Measurements from ENCODE around the gene PTX3.

PTX3 gene

DNA sequence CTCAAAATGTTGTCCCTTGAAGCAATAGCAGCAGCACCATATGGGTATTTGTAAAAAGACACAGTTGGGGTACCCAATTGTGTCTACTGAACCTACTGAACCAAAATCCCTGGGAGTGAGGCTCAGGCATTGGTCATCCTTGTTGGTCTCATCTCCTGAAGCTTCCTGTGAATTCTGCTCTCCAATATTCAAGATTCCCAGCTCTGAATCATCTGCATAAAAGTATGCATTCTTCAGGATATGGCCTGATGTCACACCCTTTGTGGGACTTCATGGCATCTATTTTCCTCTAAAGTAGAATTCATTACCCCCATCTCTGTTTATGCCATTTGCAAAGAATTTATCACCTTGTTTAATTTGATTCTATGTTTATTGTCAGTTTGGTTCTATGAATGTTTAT, 13.3 kb upstream of the PTX3 start:
- DNase-seq (ENCODE audit: extremely low read depth, insufficient read length) = no peak
- TF ChIP-seq, protein P1, sequence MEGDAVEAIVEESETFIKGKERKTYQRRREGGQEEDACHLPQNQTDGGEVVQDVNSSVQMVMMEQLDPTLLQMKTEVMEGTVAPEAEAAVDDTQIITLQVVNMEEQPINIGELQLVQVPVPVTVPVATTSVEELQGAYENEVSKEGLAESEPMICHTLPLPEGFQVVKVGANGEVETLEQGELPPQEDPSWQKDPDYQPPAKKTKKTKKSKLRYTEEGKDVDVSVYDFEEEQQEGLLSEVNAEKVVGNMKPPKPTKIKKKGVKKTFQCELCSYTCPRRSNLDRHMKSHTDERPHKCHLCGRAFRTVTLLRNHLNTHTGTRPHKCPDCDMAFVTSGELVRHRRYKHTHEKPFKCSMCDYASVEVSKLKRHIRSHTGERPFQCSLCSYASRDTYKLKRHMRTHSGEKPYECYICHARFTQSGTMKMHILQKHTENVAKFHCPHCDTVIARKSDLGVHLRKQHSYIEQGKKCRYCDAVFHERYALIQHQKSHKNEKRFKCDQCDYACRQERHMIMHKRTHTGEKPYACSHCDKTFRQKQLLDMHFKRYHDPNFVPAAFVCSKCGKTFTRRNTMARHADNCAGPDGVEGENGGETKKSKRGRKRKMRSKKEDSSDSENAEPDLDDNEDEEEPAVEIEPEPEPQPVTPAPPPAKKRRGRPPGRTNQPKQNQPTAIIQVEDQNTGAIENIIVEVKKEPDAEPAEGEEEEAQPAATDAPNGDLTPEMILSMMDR (IDR thresholded peaks at IDR 0.05; ENCODE audit: insufficient read depth, low read length, poor library complexity, severe bottlenecking) = no peak
- Histone ChIP-seq H3K36me3 (ENCODE audit: control insufficient read depth, insufficient read depth, low read length) (no peaks in the 10 kb centered on the region), H3K4me3 (replicated peaks; ENCODE audit: low read depth, low read length) (no peak overlapping the region), H3K27me3 (replicated peaks; ENCODE audit: control insufficient read depth, insufficient read depth, low read length) (no peaks in the 10 kb centered on the region)

DNA sequence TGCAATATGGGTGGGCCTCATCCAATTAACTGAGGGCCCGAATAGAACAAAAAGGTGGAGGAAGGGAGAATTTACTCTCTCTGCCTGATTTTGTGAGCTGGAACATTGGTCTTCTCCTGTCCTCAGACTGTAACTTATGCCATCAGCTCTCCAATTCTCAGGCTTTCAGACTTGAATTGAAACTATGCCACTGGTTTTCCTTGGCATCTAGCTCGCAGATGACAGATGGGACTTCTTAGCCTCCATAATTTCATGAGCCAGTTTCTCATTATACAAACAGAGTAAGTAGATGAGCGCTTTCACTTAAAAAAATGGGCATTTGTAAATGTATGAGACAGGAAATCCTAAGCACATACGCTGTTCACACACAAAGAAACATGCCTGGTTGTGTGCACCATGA, 8.7 kb upstream of the PTX3 start:
- Histone ChIP-seq H3K36me3 (ENCODE audit: control insufficient read depth, insufficient read depth, low read length) (no peaks in the 10 kb centered on the region), H3K4me3 (replicated peaks; ENCODE audit: low read depth, low read length) (no peak overlapping the region), H3K27me3 (replicated peaks; ENCODE audit: control insufficient read depth, insufficient read depth, low read length) (no peaks in the 10 kb centered on the region)
- TF ChIP-seq, protein P1 (IDR thresholded peaks at IDR 0.05; ENCODE audit: insufficient read depth, low read length, poor library complexity, severe bottlenecking) = no peak
- DNase-seq (ENCODE audit: extremely low read depth, insufficient read length) = no peak

DNA sequence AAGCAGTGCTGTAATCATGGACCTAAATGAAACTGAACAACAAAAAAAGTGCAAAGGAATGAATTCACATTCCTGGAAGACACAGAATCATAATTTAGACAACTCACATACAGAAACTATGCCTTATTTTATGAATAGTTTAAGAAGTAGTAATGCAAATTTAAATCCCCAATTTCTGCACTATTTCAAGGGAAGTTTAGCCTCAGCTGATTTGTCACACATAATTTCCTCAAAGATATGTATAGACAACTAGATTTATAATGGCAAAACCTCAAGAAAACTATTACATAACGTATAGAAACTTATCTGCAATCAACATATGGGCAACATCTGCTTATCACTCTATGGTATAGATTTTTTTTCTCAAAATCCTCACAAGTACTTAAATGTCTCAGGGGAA, 7.8 kb upstream of the PTX3 start:
- Histone ChIP-seq H3K27me3 (replicated peaks; ENCODE audit: control insufficient read depth, insufficient read depth, low read length) (no peaks in the 10 kb centered on the region), H3K4me3 (replicated peaks; ENCODE audit: low read depth, low read length) (no peak overlapping the region), H3K36me3 (ENCODE audit: control insufficient read depth, insufficient read depth, low read length) (no peaks in the 10 kb centered on the region)
- TF ChIP-seq, protein P1 (IDR thresholded peaks at IDR 0.05; ENCODE audit: insufficient read depth, low read length, poor library complexity, severe bottlenecking) = no peak
- DNase-seq (ENCODE audit: extremely low read depth, insufficient read length) = no peak

- DNase-seq (ENCODE audit: extremely low read depth, insufficient read length) = no peak
Observed at GRCh38 chr3:157429708-157430107, 6.9 kb upstream of the PTX3 start.

DNA sequence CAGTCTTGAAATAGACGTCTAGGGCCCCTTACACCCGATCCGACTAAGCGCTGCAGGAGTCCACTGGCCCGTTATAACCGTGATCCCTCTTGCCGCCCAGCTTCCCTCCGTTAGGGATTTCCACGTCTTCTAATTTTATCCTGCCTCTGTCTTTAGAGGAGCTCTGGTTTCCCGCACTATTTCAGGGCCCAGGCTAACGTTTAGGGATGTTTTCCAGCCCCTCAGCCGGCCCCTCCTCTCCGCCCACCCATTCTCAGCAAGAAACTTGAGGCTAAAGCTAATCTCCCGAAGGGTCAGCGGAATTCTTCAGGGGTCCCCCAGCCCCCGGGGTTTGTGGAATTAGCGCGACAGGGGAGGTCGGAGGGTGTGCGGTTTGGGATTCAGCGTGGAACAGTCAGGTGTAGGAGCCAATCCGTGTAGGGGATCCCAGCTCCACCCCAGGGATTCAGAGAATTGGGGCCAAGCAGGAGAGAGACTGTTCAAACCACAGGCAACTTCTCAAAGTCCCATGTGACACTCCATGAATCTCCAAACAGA, 1.6 kb downstream of the PTX3 start:
- Histone ChIP-seq H3K36me3 (ENCODE audit: control insufficient read depth, insufficient read depth, low read length) (no peaks in the 10 kb centered on the region), H3K27me3 (replicated peaks; ENCODE audit: control insufficient read depth, insufficient read depth, low read length) (peaks cover 2% of the 10 kb centered on the region), H3K4me3 (replicated peaks; ENCODE audit: low read depth, low read length) (peak overlapping the region; percentile 14; the same call in 1 of the 2 replicates)
- no peak for DNase-seq (ENCODE audit: extremely low read depth, insufficient read length)
- TF ChIP-seq, protein P1 (IDR thresholded peaks at IDR 0.05; ENCODE audit: insufficient read depth, low read length, poor library complexity, severe bottlenecking) = no peak

More at GRCh38 chr3:157429708-157430107, 6.9 kb upstream of the PTX3 start:
- TF ChIP-seq, protein P1 (IDR thresholded peaks at IDR 0.05; ENCODE audit: insufficient read depth, low read length, poor library complexity, severe bottlenecking) = no peak
- Histone ChIP-seq H3K36me3 (ENCODE audit: control insufficient read depth, insufficient read depth, low read length) (no peaks in the 10 kb centered on the region), H3K4me3 (replicated peaks; ENCODE audit: low read depth, low read length) (no peak overlapping the region), H3K27me3 (replicated peaks; ENCODE audit: control insufficient read depth, insufficient read depth, low read length) (no peaks in the 10 kb centered on the region)

GRCh38 chr3:157441102-157441624, 4.5 kb downstream of the PTX3 start:
- Histone ChIP-seq H3K27me3 (replicated peaks; ENCODE audit: control insufficient read depth, insufficient read depth, low read length) (peaks cover 2% of the 10 kb centered on the region), H3K36me3 (ENCODE audit: control insufficient read depth, insufficient read depth, low read length) (no peaks in the 10 kb centered on the region), H3K4me3 (replicated peaks; ENCODE audit: low read depth, low read length) (no peak overlapping the region)
- no peak for DNase-seq (ENCODE audit: extremely low read depth, insufficient read length)
- TF ChIP-seq, protein P1 (IDR thresholded peaks at IDR 0.05; ENCODE audit: insufficient read depth, low read length, poor library complexity, severe bottlenecking) = no peak

All from GM06990 (cell line).